Left renal pelvis (tissue), 4 donors: ENCODE measurements around the gene PHF12. TPM values are rescaled to one million over a fixed set of nuclear protein-coding genes. Genes with fewer than 3 reads are reported as not detected.

ENCODE experiments used
- DNase-seq, 4 donors: peaks; one replicate each; pipeline ENCODE4 v3.0.0-alpha.2; 2013; ENCODE audit warnings: low read depth in 4 of 4, low spot score in 3 of 4
- polyA plus RNA-seq, 4 donors: library from polyadenylated mRNA; unstranded; fragments of 120-200 nt; gene quantifications; one replicate each; pipeline ENCODE4 v1.2.1, GENCODE V29; 2013; ENCODE audit not compliant: insufficient read length in 4 of 4

The PHF12 gene
- polyA plus RNA-seq, 4 donors: 38.9 to 52.6 (median 43.7) TPM

DNA sequence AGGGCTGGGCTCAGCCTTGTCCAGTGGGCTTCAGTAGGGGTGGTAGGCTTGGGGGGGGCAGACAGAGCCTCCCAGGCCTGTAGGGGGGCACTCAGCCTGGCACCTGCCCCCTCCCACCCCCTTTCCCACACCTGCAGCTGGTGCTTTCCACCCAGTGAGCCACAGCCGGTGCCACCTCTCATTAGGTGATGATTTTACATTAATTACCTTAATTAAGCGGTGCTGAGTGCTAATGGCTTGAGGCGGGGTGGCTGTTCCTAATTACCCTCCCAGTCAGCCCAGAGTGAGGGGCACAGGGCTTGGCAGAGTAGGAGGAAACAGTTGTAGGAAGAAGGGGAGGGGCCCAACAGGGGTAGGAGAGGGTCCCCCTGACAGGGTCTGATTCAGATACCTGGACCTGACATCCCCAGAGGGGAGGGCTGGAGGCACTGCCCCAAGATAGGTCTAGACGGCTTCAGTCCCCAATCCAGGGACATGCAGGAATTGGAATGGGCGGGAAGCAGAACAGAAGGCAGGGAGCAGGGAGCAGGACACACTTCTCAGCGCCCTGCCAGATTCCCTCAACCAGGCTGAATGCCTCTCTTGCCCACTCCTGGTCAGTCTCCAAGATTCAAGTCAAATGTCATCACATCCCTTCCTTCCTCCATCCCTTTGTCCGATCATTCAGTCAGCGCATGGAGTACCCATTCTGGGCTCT is 26.5 kb upstream of the PHF12 start:
- no peak for DNase-seq

- DNase-seq: no peak
These were observed 24.3 kb upstream of the PHF12 start for GRCh38 chr17:28975646-28976045.

DNA sequence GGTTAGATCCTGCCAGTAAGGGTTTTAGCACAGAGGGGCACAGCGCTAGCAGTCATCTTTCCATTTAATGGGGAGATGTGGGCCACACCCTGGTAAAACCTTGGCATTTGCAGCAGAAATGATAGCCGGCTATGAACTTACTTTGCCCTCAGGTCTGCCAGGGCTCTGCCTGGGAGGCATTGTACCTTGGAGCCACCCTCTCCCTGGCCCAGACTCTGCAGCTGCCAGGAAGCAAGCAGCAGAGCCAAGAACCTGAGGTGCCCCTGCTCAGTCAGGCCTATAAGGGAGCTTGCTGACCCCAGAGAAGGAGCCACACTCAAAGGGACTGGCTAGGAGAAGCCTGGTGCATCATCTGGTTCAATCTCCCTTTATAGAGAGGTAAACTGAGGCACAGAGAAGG is 23.7 kb upstream of the PHF12 start:
- no peak for DNase-seq

DNA sequence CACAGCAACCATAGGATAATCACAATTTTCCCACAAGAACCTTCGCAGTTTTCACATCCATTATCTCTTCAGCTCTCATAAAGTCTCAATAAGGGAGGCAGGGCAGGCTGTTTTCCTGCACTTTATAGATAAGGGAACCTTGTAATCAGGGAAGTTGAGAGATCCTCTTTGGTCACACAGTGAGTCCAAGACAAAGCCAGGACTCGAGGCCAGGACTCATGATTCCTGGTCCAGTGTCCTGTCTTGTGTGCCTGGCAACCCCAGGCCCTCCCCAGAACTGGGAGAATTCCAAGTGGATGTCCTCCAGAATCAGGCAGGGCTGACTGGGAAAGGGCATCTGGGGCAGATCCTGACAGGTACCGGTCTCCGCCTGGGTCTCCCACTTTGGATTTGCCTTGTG is 23.1 kb upstream of the PHF12 start:
- no peak for DNase-seq

GRCh38 chr17:28973425-28973824 is 22.1 kb upstream of the PHF12 start:
- no peak for DNase-seq

- DNase-seq: no peak
These were observed 21.1 kb upstream of the PHF12 start for GRCh38 chr17:28972437-28972836.

DNA sequence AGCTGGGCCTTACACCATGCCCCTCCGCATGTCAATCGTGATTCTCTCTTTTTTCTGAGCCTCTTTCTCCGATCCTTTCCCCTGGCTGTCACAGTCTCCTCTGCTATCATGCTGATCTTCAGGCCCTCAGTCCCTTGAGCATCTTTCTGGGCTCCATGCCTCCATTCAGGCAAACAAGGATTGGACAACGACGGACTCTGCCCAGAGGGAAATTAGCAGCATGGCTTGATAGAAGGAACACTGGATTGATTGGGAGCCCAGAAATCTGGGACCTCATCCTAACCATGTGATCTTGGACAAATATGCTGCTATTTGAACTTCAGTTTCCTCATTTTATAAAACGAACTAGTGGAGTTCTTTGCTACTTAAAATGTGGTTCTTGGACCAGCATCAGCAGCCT is 19.6 kb upstream of the PHF12 start:
- DNase-seq: no peak

DNA sequence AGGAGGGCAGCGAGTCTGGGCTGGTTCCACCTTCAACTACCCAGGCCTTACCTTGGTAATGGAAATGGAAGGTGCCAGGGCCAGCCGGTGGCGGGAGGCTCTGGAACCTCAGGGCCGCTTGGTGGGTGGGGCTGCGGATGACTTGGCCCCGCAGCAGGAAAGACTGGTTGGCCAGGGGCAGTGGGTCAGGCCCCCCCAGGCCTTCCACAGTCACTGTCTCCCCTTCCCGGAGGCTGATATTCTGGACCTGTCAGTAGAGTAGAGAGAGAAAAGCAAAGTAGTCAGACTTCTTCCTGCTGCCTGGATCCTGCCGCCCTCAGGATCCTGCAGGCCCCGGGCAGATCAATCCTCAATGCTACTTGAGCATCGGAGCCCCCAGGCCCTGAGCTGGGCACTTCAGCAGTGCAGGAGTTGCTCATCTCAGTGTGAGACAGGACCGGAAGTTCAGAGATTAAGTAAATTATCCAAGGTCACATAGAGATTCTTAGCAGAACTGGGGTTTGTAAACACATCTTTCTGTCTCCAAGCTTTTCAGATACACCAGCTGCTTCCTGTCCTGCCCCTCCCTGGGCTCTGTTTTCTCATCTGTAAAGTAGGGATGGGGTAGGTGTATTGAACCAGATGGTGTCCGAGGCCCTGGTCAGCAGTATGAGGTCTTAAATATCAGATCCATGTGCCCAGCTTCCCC is 18.5 kb upstream of the PHF12 start:
- DNase-seq: no peak

- no peak for DNase-seq
These were observed 17.6 kb upstream of the PHF12 start for GRCh38 chr17:28968914-28969295.

DNA sequence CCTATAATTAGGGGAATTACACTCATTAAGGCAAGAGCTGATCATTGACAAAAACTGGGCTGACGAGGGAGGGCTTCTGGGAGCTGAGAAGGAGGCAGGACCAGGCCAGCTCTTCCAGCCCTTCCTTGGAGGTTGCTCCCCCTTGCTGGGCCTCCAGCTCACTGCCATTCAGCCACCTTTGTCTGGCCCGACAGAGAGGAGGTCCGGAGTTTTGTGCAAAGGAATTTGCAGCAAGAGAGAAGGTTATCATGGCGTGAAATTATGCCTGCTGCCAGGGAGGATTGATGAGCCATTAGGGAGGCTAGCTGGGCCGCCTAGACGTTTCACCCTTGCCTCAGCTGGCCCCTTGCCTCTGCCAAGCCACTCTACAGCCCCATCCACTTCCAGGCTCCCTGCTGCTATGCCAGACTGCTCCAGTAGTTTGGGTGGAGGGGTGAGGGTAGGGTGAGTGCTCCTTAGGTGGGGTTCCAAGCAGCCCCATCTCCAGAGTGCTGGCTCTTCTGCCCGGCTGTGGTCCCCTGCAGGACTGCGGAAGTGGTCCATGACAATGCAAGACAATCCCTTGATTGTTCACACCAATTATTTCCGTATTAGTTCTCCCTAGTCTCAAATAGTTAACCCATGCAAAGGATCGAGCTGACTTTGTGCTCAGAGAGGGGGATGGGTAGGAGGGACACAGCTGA is 17.1 kb upstream of the PHF12 start:
- peak in 1 of 4 donors; percentile 59 for DNase-seq

DNA sequence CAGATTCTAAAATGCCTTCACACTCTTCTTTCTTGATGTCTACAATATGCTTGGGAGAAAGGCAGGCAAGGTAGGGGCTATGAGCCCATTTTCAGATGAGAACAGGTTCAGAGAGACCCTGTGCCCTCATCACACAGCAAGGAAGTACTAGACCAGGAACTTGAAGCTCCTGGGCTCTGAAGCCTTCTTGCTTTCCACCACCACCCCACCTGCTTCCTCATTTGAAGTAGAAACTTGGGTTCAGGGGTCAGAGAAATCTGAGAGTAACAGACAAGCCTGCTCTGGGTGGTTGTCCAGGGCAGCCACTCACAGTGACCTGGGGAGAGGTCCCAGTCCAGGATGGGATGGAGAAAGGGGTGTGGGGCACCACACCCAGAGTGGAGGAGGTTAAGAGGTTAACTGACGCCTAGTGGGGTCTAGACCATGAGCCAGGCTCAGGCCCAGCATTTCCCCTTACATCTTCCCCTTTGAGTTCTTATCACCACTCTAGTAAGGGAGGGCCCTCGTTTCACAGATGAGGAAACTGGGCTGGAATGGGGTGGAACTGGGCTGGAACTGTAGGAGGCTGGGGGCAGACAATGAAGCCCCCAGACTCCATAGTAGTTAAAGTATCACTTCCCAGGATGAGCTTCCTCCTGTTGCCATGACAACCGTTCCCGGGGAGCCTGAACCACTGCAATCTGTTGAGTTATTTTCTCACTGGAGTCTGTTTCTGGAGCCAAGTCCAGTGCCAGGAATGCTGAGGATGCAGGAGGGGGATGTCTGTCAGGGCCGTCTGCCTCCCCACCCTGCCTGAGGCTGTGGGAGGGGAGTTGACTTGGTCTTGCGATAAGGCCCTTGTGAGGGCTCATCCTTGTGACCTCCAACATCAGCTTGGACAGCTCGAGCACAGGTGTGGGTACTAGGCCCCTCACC is 16.2 kb upstream of the PHF12 start:
- DNase-seq: no peak

DNA sequence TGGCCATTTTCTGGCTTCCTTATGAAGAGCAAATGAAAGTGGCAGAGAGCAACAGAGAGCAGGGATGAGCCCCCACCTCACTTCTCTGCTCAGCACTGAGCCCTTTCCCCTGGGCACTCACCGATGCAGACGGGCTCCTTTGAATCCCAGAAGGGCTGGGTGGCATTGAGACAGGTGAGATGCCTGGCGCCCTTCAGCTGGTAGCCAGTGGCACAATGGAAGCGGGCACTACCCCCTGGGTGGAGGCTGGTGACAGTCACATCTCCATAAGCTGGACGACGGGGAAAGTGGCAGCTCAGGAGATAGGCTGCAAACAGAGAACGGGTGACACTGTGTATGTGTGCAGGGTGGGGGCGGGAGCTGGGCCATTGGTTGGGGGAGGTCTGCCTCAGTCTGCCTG is 12.5 kb upstream of the PHF12 start:
- no peak for DNase-seq

DNA sequence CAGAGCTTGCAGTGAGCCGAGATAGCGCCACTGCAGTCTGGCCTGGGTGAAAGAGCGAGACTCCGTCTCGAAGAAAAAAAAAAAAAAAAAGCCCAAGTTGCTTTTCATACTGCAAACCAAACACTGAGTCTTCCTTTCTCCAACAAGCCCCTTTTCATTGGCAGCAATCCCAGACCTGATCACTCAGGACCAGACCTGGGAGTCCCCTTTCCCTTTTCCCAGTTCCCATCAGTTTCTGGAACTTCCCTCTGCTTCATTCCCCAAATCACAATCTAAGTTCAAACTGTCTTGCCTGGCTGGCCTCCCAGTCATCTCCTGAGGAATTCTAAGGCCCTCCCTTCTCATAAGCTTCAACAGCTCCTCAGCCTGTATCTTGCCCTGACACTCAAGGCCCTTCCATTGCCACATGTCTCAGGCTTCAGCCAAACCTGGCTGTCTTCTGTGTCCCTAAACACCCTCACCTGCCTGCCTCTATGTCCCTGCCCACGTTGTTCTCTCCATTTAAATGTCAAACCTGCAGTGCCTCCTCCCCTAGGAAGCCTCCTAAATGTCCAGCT is 11.8 kb upstream of the PHF12 start:
- DNase-seq: no peak

- DNase-seq: no peak
These were observed 10.1 kb upstream of the PHF12 start for GRCh38 chr17:28961391-28961790.

DNA sequence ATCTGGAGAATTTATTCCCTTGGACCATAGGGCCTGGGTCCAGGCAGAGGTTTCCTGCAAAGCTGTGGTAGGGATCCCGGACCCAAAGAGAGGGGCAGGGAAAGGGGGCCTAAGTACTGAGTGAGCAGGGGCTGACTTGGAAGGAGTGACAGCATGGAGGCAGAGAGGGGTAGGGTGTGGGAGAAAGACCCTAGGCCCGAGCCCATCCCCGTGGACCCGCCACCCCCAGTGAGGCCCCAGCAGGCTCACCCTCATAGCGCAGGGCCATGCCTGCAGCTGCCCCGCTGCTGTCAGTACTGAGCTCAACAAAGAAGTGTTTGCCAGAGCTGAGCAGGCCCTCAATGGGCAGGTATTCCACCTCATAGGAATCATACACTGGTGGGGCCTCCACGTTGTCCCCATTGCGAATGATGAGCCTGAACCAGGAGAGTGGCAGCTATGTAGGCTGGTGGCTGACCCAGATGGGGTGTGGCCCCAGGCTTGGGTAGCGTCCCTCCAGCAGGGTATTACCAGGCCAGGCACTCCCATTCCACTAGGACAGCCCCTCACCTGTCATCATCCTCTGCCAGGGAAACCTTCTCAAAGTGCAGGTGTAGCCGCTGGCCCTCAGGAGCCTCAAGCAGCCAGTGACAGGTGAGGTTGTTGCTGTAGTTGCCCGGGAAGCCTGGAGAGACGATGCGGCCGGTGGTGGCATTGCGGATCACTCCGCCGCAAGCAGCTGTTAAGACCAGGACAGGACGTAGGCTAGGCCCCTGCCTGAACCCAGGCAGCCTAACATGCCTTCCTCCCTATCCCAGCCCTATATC is 9.1 kb upstream of the PHF12 start:
- DNase-seq: no peak

DNA sequence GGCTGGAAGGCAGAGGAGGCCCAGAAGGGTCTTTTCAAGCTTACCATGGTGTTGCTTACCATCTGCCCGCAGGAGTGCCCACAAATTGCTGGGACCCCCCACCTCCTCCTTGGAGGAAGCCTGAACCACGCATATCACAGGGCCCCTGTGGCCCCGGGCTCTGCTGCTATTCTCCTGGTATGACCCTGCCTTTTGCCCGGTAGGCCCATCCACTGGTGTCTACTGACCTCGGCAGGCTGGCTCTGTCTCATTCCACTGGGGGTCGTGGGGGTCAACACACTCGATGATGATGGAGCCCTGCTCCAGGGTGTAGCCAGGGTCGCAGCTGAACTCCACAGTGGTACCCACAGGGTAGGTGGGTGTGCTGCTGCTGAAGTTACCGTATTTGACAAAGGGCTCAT is 8.2 kb upstream of the PHF12 start:
- no peak for DNase-seq

DNA sequence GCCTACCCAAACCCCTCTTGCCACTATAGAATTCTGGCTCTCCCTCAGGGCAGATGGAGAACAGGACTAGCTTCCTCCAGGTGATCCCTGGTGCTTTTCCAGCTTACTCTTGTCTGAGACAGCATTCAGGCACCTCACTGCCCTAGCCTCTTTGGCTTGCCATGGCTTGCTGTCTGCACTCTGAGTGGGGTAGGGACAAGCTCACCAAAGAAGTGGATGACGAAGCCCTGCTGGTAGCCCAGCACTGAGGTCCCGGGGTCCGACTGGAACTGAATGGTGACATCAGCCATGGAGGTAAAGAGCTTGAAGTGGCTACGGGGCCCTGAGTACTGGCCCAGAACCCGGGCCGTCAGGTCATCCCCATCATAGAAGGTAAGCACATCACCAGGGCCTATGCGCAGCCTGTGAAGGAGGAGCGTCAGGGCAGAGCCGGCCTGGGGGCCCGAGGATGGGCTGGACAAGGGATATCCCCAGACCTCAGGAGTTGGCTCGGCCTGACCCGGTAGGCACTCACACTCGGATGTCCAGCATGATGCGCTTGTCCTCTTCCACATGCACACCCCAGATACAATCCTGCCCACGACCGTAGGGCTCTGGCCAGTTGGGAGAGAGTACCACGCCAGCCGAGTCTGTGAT is 7.6 kb upstream of the PHF12 start:
- no peak for DNase-seq

GRCh38 chr17:28957992-28958355 is 6.7 kb upstream of the PHF12 start:
- no peak for DNase-seq

- no peak for DNase-seq
These were observed 6.1 kb upstream of the PHF12 start for GRCh38 chr17:28957277-28957991.
